Measurements from ENCODE around the gene LYPD3. TPM values are rescaled to one million over a fixed set of nuclear protein-coding genes. Genes with fewer than 3 reads are reported as not detected.

Gene LYPD3
- polyA plus RNA-seq, 1 of the 3 experiments (the other 2 are of a cell fraction): 4.2 TPM

DNA sequence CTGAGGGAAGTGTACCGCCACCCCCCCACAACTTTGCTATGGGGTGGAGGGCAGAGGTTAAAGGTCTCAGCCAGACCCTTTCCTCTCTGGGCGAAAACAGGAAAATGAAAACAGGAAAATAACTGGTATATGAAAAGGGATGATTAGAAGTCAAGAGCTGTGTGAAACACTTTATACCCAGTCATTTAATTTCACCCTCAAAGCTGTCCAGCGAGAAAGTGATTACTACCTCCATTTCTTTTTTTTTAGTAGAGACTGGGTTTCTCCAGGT is 39.7 kb upstream of the LYPD3 start:
- peaks cover 4 to 6% of the 10 kb centered on the region in 2 experiments for H3K36me3 ChIP-seq (replicated peaks in 1 of 2; ENCODE audit: control insufficient read depth in 1 of 2, insufficient read depth in 2 of 2, low read length in 1 of 2)
- no peaks in the 10 kb centered on the region for H4K20me1 ChIP-seq (ENCODE audit: insufficient read depth)
- ChIA-PET POLR2A (no interaction called here), CTCF (interaction anchor here (0.9 to 4.3 kb wide), 7 partner anchors 14 to 90 kb away, joined by 3 to 42 read pairs (median 6); no protein-coding TSS in a partner anchor)
- no peak overlapping the region for H3K4me3 ChIP-seq (ENCODE audit: low read depth in 2 of 2, low read length in 1 of 2)
- no peaks in the 10 kb centered on the region for H3K9me3 ChIP-seq
- H3K4me2 ChIP-seq: 0 out of 2 replicates have a peak overlapping the region, but pooled peaks have one; percentile 97
- peaks cover 10% of the 10 kb centered on the region for H3F3A ChIP-seq (replicated peaks; ENCODE audit: insufficient read depth)
- peak overlapping the region; percentile 95; the same call in 1 of the 2 replicates for H2AFZ ChIP-seq (ENCODE audit: low read depth)
- DNase-seq: no peak
- WGBS (ENCODE audit: low lambda C conversion rate): 97% methylated on average over 3 of the region's 3 CpGs
- no peaks in the 10 kb centered on the region for H3K27me3 ChIP-seq (ENCODE audit: insufficient read depth)
- H3K27ac ChIP-seq (ENCODE audit: low read depth in 2 of 2, low read length in 1 of 2): no peak overlapping the region
- peaks cover 3 to 4% of the 10 kb centered on the region in 2 experiments; a peak in 1 of 4 replicates for H3K4me1 ChIP-seq (ENCODE audit: control insufficient read depth in 1 of 2, insufficient read depth in 2 of 2, low read depth in 1 of 2, low read length in 1 of 2)
- H3K9me2 ChIP-seq: no peaks in the 10 kb centered on the region
- H3K79me2 ChIP-seq (ENCODE audit: insufficient read depth): no peaks in the 10 kb centered on the region
- H3K9ac ChIP-seq: peak overlapping the region; percentile 81; the same call in 1 of the 2 replicates
- TF ChIP-seq REST (IDR thresholded peaks at IDR 0.05; ENCODE audit: low read depth, low read length) (no peak), IRF3 (IDR thresholded peaks at IDR 0.05; ENCODE audit: low read depth, low read length) (no peak), GABPA (IDR thresholded peaks at IDR 0.05; ENCODE audit: low read depth) (no peak), FOSL2 (IDR thresholded peaks at IDR 0.05; ENCODE audit: borderline replicate concordance, low read depth) (no peak), RFX5 (IDR thresholded peaks at IDR 0.05; ENCODE audit: low read length) (no peak), JUND (IDR thresholded peaks at IDR 0.05) (no peak), TAF1 (IDR thresholded peaks at IDR 0.05; ENCODE audit: borderline replicate concordance, low read depth, low read length) (no peak), EZH2phosphoT487 (IDR thresholded peaks at IDR 0.05; ENCODE audit: borderline replicate concordance, low read depth) (no peak), YY1 (IDR thresholded peaks at IDR 0.05; ENCODE audit: low read depth) (no peak), CHD2 (IDR thresholded peaks at IDR 0.05; ENCODE audit: low read length, partially characterized antibody) (no peak), NFIC (IDR thresholded peaks at IDR 0.05; ENCODE audit: borderline replicate concordance) (no peak)
- TF ChIP-seq, protein P1, sequence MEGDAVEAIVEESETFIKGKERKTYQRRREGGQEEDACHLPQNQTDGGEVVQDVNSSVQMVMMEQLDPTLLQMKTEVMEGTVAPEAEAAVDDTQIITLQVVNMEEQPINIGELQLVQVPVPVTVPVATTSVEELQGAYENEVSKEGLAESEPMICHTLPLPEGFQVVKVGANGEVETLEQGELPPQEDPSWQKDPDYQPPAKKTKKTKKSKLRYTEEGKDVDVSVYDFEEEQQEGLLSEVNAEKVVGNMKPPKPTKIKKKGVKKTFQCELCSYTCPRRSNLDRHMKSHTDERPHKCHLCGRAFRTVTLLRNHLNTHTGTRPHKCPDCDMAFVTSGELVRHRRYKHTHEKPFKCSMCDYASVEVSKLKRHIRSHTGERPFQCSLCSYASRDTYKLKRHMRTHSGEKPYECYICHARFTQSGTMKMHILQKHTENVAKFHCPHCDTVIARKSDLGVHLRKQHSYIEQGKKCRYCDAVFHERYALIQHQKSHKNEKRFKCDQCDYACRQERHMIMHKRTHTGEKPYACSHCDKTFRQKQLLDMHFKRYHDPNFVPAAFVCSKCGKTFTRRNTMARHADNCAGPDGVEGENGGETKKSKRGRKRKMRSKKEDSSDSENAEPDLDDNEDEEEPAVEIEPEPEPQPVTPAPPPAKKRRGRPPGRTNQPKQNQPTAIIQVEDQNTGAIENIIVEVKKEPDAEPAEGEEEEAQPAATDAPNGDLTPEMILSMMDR (IDR thresholded peaks at IDR 0.05): no peak

All from SK-N-SH (cell line).